GM12873 (cell line): Measurements from ENCODE around the gene RPL13.

Experiments used
- TF ChIP-seq, protein P1 (sequence below): IDR thresholded peaks from 2 replicates; pipeline ENCODE4 v1.5.1; 2012; ENCODE audit warnings: low read depth, mild to moderate bottlenecking, moderate library complexity, low read length, control low read depth; ENCODE audit not compliant: insufficient read depth; ENCODE audit errors: missing control alignments

The RPL13 gene

DNA sequence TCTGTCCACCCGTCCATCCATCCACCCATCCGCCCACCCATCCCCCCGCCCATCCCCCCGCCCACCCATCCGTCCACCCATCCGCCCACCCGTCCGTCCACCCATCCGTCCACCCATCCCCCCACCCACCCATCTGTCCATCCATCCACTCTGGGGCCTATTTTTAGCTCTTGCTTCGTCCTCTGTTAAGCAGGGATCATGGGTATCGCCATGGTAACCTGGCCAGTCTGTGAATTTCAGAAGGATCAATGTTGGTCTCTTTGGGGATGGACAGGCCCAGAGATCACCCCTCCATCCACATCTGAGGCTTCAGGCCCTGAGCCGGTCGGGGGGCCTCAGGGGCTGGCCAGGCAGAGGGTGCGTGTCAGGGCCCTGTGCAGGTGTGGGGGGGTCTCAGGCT lies 37.7 kb downstream of the RPL13 start:
- TF ChIP-seq, protein P1, sequence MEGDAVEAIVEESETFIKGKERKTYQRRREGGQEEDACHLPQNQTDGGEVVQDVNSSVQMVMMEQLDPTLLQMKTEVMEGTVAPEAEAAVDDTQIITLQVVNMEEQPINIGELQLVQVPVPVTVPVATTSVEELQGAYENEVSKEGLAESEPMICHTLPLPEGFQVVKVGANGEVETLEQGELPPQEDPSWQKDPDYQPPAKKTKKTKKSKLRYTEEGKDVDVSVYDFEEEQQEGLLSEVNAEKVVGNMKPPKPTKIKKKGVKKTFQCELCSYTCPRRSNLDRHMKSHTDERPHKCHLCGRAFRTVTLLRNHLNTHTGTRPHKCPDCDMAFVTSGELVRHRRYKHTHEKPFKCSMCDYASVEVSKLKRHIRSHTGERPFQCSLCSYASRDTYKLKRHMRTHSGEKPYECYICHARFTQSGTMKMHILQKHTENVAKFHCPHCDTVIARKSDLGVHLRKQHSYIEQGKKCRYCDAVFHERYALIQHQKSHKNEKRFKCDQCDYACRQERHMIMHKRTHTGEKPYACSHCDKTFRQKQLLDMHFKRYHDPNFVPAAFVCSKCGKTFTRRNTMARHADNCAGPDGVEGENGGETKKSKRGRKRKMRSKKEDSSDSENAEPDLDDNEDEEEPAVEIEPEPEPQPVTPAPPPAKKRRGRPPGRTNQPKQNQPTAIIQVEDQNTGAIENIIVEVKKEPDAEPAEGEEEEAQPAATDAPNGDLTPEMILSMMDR, result no peak

DNA sequence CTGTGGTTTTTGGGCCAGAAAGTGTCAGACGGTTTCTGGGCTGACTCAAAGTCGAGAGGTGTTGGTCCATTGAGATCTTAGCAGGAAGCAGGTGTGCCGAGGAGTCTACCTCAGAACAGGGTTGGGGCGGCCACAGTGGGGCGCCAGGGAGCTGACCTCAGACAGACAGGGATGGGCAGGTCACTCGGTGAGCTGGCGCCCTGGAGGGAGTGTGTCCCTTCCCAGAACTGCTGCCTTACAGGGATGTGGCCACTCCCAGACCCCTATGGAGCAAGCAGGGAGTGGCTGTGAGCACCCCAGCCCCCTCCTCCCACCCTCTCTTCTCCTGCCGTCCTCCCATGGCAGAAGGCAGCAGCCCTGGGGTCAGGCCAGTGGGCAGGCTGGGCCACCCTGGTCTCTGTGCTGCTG lies 39.0 kb downstream of the RPL13 start:
- TF ChIP-seq, protein P1, result peak; percentile 64

DNA sequence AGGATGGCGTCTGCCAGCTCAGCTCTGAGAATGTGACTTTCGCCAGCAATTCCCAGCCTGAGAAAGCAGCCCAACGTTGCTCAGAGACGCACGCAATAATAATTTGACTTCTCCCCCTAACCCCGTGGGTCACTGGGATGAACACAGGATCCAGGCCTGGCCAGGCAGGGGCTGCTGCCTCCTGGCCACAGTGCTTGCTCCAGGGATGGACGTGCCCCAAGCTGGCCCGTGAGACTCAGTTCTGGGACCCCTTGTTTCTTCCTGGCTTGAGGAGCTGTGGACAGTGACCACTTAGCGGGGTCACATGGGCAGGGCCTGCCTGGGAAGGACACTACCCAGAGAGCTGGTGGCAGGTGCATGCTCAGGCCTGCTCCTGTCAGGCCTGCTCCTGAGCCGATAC lies 39.4 kb downstream of the RPL13 start:
- TF ChIP-seq, protein P1, result no peak

DNA sequence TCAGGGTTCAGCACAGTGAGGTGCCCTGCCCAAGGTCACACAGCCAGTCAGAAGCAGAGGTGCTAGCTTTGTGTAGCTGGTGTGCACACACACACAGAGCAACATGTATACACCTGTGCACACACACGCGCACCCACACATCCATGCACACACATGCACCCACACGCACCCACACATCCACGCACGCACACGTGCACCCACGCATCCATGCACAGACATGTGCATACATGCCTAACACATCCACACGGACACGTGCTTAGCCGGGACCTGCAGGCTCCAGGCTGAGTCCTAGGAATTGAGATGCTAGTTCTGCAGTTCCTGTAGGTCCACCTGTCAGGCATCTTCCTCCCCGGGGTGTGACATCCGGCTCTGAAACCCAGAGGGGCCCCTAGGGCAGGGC lies 39.9 kb downstream of the RPL13 start:
- TF ChIP-seq, protein P1, result no peak

DNA sequence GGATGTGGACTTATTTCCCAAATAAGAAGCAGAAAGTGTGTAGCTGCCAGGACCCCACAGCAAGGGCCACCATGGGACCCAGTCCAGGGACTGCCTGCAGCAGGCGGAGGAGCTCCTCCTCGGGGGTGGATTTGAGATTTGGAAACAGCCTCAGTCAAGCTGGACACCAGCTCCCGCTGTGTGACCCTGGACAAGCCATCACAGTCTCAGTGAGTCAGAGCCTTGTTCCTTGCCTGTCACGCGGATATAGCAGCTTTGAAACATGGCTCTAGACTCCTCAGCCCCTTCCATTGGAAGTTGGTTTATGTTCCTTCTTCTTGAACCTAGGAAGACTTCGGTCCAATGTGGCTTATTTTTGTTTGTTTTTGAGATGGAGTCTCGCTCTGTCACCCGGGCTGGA lies 40.5 kb downstream of the RPL13 start:
- TF ChIP-seq, protein P1, result no peak

DNA sequence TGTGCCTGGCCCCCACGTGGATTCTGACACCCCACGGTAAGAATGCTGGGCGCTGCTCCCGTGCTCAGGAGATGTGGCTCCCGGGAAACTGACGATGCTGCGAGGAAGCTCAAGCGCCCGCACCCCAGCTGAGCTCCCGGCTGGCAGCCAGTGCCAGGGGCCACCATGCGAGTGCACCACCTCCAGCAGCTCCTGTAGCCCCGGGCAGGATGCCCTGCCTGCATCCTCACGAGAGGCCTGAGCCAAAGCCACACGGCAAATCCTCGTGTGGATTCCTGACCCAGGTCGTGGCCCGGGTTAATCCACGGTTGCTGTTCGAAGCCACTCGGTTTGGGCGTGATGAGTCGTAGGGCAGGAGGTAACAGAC lies 41.4 kb downstream of the RPL13 start:
- TF ChIP-seq, protein P1, result no peak

DNA sequence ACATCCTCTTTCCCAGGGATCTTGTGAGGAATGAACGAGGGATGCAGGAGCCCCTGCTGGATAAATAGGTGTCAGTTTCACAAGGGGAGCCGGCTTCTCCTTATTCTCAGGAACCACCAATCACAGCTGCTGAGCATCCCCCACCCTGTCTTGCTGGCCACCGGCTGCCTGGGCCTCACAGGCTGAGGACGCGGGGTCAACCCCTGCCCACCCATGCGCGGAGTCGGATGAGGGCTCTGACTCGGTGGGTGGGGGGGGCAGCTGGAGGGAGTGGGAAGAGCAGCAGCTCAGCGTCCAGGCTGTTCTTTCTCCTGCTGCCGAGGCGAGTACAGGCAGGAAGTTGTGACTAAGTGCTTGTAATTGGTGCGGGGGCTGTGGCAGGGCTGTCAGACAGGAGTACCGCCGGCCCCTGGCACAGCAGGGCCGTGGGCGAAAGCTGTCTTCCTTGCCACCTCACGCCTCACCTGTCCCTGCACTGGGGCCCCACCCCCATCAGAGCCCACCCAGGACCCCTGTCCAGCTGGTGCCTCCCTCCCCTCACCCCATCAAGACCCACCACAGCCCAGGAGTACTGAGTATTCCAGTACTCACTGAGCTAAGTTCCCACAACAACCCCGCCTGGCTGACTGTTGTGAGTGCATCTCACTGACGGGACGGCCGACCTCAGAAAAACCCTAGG lies 41.9 kb downstream of the RPL13 start:
- TF ChIP-seq, protein P1, result no peak
